Embryonic facial prominence (tissue), 1 donor: Measurements from ENCODE around the gene DMRT1.

ENCODE experiments used
- DNase-seq: peaks from one replicate; pipeline ENCODE4 v3.0.0-alpha.2; 2016; ENCODE audit errors: extremely low spot score

The DMRT1 gene

DNA sequence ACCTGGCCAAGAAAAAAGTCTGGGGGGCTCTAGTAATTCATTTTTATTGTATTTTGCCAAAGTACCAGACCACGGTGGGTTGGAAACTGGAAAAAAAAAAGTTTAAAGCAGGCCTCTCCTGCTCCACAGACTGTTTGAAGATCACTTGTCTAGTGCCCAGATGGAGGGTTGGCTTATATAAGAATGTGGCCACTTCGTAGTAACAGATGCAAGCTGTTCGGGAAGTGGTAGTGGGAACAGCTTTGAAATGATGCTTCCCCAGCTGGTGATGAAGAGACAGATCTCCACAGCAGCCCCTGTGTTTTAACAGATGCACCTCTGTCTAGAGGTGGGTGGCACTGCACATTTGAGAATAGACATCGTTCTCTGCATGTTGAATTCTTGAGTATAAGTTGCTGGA, 80.7 kb downstream of the DMRT1 start:
- no peak for DNase-seq

DNA sequence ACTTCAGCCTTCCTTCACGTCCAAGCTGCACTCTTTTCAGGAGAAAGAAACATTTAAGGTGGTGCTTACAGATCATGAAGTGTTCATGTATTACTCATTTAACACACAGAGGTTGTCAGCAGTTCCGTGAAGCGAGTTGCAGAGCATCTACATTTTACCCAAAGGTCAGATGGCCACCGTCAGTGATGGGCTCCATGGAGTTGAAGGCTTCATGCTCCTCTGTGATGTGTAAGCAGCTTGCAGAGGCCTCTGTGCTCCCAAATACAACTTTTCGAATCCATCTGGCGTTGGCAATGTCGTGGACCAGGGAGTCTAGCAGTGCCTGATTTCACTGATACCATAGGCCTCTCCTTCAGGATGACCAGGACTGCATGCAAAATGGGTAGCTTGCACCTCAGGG, 81.2 kb downstream of the DMRT1 start:
- no peak for DNase-seq

DNA sequence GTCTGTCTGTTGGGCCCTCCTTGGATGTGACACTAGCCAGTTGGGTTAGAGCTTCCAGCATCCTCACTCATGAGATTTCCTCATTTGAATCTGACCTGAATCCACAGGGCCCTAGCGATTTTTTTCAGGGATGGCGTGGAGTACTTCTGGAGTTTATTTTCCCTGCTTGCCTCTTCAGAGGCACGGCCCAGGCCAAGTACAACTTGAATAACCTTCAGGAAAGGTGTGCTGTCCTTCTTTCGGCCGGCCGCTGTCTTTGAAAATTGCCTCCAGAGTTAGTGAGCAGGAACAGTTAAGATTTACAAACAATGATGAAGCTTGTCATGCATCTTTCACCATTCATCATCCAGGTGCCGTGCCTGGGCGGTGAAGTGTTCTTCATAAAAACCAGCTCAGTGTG, 85.5 kb downstream of the DMRT1 start:
- no peak for DNase-seq

GRCh38 chr9:928363-929042, 87.0 kb downstream of the DMRT1 start:
- no peak for DNase-seq

GRCh38 chr9:929719-930118, 88.2 kb downstream of the DMRT1 start:
- no peak for DNase-seq

DNA sequence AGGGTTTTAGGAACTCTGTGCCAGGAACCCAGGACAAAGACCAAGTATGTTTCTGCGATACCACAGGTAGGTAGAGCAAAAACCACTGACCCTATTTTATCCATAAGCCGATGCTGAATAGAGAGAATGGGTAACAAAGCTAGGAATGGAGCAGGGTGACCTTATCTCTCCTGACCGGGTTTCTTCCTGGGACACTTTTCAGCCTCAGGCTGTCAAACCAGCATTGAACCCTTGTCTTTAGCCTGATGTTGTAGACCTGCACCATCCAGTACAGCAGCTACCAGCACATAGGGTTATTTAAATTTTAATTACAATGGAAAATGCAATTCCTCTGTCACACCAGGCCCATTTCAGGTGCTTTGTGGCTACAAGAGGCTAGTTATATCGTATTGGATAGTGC, 91.9 kb downstream of the DMRT1 start:
- DNase-seq, result no peak

- DNase-seq, result peak; percentile 24
Measured at GRCh38 chr9:935348-935965, 94.0 kb downstream of the DMRT1 start.

DNA sequence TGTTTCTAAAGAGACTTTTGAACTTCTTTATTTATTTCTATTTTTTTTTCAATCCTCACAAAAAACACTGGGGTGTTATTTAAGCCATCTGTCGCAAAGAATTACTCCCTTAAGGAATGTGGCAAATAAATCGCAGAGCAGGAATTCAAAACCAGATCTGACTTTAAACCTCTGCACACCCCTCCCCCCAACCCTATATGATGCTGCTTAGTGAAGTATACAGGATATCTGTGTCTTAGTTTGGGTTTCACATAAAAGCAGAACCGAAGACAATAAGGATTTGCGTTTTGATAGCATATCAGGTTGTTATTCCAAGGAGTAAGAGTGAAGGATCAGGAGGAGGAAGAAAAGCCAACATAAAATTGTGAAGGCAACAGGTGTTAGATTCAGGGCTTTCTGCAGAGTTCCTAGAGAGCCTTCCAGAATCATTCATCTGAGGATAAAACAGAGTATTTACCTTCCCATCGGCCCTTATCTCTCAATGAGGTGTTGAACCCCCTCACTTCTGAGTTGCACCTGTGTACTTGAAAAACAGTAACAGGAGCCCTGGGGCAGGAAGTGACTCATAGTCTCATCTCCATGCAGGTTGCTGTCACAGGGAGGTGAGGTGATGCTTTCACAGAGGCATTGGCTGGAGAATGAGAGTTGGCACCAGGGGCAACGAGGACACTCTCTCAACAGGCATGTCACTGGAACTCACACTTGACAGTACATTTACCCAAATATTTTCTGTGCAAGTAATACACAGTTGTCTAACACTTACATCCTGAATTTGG, 101.5 kb downstream of the DMRT1 start:
- DNase-seq, result no peak

DNA sequence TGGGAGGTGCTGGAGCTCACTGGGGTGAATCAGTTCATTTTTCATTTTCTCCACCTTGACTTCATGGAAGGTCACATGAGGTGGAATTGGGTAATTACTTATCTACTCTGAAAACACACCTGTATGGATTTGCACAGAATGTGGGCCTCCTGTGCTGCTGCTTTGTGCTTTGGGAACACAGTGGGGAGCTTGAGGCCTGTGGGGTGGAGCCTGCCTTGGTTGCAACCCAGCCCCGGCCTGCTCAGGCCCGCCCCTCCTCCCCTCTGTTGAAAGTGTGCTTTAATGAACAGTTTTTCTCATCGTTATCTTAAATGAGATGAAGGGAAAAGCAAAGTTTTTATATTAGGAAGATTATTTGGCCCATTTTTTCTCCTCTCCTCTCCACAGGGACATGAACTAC, 106.5 kb downstream of the DMRT1 start:
- no peak for DNase-seq

GRCh38 chr9:948497-948896, 107.0 kb downstream of the DMRT1 start:
- no peak for DNase-seq

DNA sequence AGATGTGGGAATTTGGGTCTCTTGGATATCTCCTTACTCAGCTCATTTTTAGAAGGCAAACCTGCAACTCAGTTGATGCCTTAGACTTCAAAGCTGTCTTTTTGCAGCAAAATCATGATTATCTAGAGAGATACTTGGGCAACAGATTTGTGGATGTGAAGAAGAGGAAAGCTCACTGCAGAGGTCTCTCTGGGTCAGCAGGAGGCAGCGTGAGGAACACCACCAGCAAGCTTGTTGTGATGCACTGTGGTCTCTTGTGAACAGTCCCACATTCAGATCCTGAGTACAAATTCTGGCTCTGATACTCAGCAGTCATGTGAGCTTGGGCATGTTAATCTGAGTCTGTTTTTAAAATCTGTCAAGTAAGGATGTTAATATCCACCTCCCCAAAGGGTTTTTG, 108.6 kb downstream of the DMRT1 start:
- no peak for DNase-seq

GRCh38 chr9:952546-952945, 111.0 kb downstream of the DMRT1 start:
- DNase-seq, result no peak

GRCh38 chr9:959105-959504, 117.6 kb downstream of the DMRT1 start:
- DNase-seq, result no peak

- DNase-seq, result no peak
Measured at GRCh38 chr9:959914-960313, 118.4 kb downstream of the DMRT1 start.

DNA sequence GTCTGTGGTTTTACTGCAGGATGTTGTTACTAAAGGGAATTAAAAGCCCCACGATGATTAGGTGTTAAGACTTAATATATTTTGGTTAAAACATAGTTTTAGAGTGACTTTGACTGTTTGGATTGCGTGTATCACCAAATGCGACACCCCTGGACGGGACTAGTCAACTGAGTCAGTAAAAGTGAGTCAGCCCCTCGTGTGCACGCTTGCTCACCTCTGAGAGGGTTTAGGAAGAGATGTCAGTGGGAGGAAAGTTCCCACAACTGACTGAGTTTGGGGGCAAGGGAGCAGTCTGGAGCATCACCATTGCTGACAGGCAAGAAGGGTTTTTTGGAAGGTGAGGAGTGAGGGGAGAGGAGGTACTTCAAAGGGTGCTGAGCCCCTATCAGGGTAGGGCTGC, 120.5 kb downstream of the DMRT1 start:
- no peak for DNase-seq

DNA sequence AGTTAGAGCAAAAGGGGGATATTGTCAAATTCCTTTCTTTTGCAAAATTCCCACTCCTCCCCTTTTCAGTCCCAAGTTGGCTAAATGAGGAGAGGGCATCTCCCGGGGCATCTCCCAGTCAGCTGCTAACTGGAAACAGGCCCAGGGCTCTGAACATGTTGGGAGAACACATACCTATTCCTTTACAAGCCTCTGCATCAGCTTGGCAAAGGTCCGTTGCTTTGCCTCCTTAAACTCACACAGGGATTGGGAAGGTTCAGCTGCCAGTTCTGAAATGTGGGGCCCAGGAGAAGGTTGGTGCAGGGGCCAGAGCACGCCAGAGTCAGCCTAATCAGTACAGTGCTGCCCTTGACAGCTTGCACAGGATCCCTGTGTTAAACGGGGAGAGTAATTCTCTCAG, 124.0 kb downstream of the DMRT1 start:
- no peak for DNase-seq

GRCh38 chr9:966870-967269, 125.4 kb downstream of the DMRT1 start:
- DNase-seq, result no peak

GRCh38 chr9:967436-967835, 125.9 kb downstream of the DMRT1 start:
- no peak for DNase-seq

DNA sequence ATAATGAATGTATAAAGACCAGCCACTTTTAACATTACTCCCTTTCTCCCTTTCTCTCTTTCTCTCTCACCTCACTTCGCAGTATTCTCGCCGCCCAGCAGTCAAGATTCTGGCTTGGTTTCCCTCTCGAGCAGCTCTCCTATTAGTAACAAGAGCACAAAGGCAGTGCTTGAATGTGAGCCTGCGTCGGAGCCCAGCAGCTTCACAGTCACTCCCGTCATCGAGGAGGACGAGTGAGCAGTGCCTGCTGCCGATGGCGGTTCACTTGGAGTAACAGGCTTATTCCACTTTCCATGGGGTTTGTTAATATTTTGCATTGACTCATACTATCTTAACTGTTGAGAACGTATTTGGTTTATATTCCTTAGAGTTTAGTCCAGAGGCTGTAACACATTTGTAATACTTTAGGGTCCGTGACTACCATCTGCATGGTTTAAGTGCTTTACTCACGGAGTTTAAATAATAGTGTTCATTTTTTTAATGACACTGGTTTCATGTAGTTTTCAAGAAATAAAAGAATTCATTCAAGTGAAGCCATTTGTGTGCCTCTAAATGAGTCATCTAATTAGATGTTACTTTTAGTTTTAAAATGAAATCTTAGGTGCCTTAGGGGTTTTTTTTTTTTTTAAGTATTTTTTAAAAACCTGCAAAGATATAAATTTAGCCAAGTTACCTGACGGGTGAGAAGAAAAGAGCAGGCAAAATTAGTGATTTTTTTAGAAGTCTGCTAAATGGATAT, 126.6 kb downstream of the DMRT1 start:
- no peak for DNase-seq

DNA sequence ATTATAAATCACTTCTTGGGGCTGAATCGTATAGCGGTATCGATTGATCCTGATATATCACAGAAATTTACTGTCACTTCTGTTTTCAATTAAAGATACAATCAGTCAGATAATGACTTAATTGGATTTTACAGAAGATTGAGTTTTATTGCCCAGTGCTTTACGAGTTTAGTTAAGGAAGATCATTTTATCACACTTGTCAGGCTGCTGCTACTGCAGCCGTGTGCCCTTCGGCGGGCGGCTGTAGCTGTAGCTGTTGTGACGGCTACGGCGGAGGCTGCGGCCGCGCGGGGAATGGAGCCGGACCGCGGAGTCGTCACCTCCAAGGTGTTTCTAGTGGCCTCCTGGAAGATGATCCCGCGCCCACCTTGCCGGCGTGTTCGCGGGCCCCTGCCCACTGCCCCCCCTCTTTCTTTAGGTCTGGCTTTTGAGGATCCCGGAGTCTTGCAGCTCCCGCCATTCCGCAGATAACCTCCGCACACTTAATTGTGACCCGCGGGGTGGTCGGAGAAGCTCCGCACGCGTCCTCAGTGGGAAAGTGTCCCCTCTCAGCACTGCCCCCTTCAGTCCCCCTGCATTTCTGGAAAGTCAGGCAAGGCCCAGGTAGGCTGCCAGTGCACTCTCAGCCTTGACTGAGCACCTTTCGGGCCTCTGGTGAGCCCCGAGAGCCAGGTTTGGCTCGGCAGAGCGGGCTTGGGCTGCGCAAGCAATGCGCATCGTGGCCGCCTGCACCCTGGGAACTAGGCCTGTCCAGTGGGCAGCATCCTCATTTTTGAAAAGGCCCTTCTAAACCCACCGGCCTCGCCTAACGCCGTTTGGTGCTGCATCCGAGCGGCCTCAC, 128.0 kb downstream of the DMRT1 start:
- no peak for DNase-seq

- no peak for DNase-seq
Measured at GRCh38 chr9:970151-970996, 128.9 kb downstream of the DMRT1 start.
